Neutrophil (primary cell): ENCODE data around the gene NUSAP1.
"Not testable (repeated sequence)": the region's sequence is repeated elsewhere in the genome, so short reads cannot be mapped to it uniquely, and the experiment has no call there.

Source experiments
- H3K27ac ChIP-seq: fragments of 200-600 bp; sonication (generic); 2 replicates; pipeline ENCODE4 v1.5.1; 2016; ENCODE audit warnings: mild to moderate bottlenecking, moderate library complexity
- H3K27me3 ChIP-seq: fragments of 200-600 bp; sonication (generic); 2 replicates; pipeline ENCODE4 v1.6.0; 2016; ENCODE audit warnings: mild to moderate bottlenecking
- H3K36me3 ChIP-seq: fragments of 200-600 bp; sonication (generic); 2 replicates; pipeline ENCODE4 v1.5.1; 2017
- H3K4me1 ChIP-seq, 2 experiments: fragments of 200-600 bp in 1 of 2; sonication (generic) in 1 of 2; 1 replicate in 1 of 2; 2 replicates in 1 of 2; pipeline versions ENCODE4 v1.5.1 to v1.6.1; 2013 to 2016; ENCODE audit warnings: low read depth in 1 of 2, low read length in 1 of 2, mild to moderate bottlenecking in 1 of 2, moderate library complexity in 1 of 2; ENCODE audit not compliant: control insufficient read depth in 1 of 2, insufficient read depth in 1 of 2
- H3K4me3 ChIP-seq, 2 experiments: fragments of 200-600 bp in 1 of 2; sonication (generic) in 1 of 2; 1 replicate in 1 of 2; 2 replicates in 1 of 2; pipeline ENCODE4 v1.5.1; 2013 to 2016; ENCODE audit warnings: low read depth in 1 of 2, low read length in 1 of 2, mild to moderate bottlenecking in 1 of 2, moderate library complexity in 1 of 2
- H3K9me3 ChIP-seq: fragments of 200-600 bp; sonication (generic); 2 replicates; pipeline ENCODE4 v1.5.1; 2016
- TF ChIP-seq, protein P1 (sequence below): fragments of 200-600 bp; sonication (generic); IDR thresholded peaks from 2 replicates; pipeline ENCODE4 v1.5.1; 2016; ENCODE audit warnings: antibody characterized with exemption

Gene NUSAP1

DNA sequence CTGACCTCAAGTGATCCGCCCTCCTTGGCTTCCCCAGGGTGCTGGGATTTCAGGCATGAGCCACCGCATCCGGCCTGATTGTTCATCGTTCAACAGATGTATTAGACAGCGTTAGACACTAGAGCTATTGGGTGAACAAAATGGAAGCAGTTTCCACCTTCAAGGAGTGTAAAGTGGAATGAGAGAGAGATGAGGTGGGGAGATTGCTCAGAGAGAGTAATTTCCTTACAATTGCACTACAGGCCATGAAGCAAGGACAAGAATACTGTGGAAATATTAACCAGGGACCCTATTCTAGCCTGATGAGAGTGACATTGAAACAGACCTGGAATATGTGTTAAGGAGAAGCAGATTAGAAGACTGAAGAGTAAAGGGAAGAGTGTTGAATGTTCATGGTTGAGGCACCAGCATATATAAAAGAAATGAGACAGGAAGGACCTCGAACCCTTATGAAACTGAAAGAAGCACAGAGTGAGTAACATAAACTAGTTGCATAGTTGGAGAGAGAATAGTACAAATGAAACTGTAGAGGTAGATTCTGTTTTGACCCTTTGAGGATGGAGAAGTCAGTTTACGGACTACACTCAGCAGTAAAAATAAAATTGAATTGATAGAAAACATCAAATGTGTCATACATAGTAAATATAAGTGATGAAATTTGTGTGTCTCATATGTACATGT is 91.4 kb downstream of the NUSAP1 start:
- TF ChIP-seq, protein P1, sequence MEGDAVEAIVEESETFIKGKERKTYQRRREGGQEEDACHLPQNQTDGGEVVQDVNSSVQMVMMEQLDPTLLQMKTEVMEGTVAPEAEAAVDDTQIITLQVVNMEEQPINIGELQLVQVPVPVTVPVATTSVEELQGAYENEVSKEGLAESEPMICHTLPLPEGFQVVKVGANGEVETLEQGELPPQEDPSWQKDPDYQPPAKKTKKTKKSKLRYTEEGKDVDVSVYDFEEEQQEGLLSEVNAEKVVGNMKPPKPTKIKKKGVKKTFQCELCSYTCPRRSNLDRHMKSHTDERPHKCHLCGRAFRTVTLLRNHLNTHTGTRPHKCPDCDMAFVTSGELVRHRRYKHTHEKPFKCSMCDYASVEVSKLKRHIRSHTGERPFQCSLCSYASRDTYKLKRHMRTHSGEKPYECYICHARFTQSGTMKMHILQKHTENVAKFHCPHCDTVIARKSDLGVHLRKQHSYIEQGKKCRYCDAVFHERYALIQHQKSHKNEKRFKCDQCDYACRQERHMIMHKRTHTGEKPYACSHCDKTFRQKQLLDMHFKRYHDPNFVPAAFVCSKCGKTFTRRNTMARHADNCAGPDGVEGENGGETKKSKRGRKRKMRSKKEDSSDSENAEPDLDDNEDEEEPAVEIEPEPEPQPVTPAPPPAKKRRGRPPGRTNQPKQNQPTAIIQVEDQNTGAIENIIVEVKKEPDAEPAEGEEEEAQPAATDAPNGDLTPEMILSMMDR: no peak
- Histone ChIP-seq H3K36me3 (no peaks in the 10 kb centered on the region), H3K4me3 (no peak overlapping the region), H3K9me3 (no peaks in the 10 kb centered on the region), H3K27ac (no peak overlapping the region), H3K27me3 (no peaks in the 10 kb centered on the region), H3K4me1 (peaks cover 0 to 8% of the 10 kb centered on the region in 2 experiments)

DNA sequence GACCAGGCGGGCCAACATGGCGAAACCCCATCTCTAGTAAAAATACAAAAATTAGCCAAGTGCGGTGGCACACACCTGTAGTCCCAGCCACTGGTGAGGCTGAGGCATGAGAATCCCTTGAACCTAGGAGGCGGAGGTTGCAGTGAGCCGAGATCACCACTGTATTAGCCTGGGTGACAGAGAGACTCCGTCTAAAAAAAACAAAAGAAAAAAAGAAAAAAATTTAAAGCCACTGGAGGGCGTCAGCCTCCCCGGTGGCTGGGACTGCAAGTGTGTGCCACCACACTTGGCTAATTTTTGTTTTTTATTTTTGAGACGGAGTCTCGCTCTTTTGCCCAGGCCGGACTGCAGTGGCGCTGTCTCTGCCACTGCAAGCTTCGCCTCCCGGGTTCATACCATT is 92.1 kb downstream of the NUSAP1 start:
- H3K27ac ChIP-seq: no peak overlapping the region
- peaks cover 0 to under 1% of the 10 kb centered on the region in 2 experiments for H3K4me1 ChIP-seq
- TF ChIP-seq, protein P1: no peak
- H3K9me3 ChIP-seq: no peaks in the 10 kb centered on the region
- H3K4me3 ChIP-seq: no peak overlapping the region
- no peaks in the 10 kb centered on the region for H3K36me3 ChIP-seq
- H3K27me3 ChIP-seq: no peaks in the 10 kb centered on the region

DNA sequence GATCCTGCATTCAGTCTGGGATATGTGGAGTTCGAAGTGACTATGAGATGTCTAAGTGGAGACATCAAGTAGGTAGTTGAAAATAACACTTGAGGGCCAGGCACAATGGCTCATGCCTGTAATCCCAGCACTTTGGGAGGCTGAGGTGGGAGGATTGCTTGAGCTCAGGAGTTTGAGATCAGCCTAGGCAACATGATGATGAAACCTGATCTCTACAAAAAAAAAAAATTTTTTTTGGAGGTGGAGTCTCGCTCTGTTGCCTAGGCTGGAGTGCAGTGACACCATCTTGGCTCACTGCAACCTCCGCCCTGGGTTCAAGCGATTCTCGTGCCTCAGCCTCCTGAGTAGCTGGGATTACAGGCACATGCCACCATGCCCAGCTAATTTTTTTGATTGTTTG is 93.2 kb downstream of the NUSAP1 start:
- H3K9me3 ChIP-seq, H3K27me3 ChIP-seq, H3K36me3 ChIP-seq, H3K4me1 ChIP-seq, H3K4me3 ChIP-seq: not testable (repeated sequence)
- peak overlapping the region; percentile 16 for H3K27ac ChIP-seq

DNA sequence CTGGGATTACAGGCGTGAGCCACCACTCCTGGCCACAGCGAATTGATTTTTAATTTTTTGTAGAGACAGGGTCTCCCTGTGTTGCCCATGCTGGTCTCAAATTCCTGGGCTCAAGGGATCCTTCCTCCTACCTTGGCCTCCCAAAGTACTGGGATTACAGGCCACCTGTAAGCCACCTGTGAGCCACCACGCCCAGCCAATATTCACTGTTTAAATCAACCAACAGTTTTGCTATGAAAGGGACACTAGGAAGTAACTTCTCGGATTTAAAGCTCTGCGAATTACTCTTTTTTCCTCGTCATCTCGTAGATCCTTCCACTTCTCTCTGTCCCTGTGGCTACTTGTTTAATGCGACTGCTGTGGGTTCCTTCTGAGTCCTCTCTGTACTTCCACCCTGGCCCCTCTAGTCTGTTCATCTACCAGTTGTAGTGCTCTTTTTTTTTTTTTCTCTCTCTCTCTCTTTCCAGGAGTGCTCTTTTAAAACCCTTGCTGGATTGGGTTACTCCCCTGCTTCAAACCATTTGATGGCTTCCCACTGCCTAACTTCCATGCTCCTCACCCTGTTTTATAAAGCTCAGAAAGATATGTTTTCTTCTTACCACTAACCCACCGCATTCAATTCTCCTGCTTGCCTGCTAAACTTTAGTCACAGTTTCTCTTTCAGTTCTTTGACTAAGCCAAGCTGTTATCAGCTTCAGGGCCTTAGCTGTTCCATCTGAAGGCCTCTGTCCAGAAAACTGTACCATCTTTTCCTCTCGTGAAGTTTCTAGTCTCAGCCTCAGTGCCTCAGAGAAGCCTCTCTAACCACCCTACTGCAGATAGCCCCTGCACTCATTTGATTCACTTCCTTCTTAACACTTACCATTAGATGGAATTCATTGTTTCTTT is 96.6 kb downstream of the NUSAP1 start:
- Histone ChIP-seq H3K4me3 (no peak overlapping the region), H3K27ac (peak overlapping the region; percentile 19), H3K4me1 (no peaks in the 10 kb centered on the region), H3K36me3 (no peaks in the 10 kb centered on the region), H3K9me3 (no peaks in the 10 kb centered on the region), H3K27me3 (no peaks in the 10 kb centered on the region)
- TF ChIP-seq, protein P1: no peak
